IPS DF 4.7 (cell line): Measurements from ENCODE around the gene CPS1.

Experiments
- DNase-seq: peaks from one replicate; pipeline ENCODE4 v3.0.0-alpha.2; 2013; ENCODE audit warnings: low spot score; ENCODE audit errors: extremely low read depth

The CPS1 gene

DNA sequence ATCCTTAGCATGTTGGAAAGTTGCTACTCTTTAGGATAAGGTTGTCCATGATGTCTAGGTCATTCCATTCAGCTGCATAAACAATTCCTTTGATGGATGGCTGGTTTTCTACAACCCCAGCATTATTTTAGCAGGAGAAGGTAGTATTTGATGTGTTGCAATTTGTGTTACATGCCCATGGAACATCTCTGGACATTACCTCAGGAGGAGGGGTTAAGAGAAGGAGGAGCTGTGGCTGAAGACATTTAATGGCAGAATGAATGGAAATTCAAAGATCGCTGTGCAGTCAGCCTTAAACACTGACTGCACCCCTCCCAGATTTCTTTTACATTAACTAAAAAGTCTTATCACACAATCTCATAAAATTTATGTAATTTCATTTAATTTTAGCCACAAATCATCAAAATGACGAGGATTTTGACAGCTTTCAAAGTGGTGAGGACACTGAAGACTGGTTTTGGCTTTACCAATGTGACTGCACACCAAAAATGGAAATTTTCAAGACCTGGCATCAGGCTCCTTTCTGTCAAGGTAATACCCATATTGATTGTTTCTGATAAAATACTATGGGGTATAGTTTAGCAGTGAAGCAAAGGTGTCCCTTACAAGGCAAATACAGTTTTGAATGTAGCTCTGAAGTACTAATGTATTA is at the start of gene CPS1:
Gene CPS1, plus strand, starts transcription at position 271 of the 652 bp plus-strand sequence. Its CDS starts 135 bp downstream, at position 406.
- DNase-seq, result no peak

GRCh38 chr2:210515911-210516310 is 40.5 kb upstream of the CPS1 start:
- DNase-seq, result no peak

DNA sequence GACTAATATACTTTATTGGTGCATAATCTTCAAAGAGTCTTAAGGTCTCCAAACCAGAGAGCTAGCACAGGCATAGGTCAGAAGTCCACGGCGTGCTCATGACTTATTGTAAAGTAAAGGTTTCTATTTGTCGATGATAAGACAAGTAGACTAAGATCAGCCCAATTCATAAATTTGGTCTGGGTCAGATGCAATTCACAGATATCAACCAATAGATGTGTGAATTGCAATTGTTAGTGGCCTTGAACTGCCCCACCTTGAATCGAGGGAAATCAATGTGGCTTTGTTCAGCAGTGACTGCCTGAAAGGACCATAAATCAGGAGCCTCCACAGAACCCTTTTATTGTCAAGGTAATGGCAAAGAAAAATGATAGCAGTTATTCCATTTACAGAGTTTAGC is 39.1 kb upstream of the CPS1 start:
- DNase-seq, result no peak

- no peak for DNase-seq
Observed at GRCh38 chr2:210519594-210519993, 36.8 kb upstream of the CPS1 start.

DNA sequence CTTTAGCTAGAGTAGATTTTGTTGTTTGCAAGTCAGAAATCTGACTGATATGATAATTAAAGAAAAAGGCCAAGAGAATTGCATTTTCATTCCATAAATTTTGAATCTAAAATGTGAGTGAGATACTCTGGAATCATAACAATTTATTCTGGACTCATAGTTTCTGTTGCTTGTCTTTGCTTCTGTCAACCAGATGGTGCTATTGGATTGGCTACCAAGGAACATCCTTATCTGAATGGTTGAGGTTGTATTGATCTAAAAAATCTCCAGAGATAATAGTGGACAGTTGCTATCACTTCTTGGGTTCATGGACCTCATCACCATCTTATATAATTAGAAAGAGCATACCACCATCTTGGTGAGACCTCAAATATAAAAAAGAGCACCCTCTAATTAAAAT is 34.0 kb upstream of the CPS1 start:
- DNase-seq, result no peak

- DNase-seq, result no peak
Observed at GRCh38 chr2:210523650-210524289, 32.6 kb upstream of the CPS1 start.

- DNase-seq, result no peak
Observed at GRCh38 chr2:210524533-210524932, 31.9 kb upstream of the CPS1 start.

GRCh38 chr2:210527286-210527685 is 29.1 kb upstream of the CPS1 start:
- DNase-seq, result no peak

GRCh38 chr2:210528716-210529115 is 27.7 kb upstream of the CPS1 start:
- DNase-seq, result no peak

DNA sequence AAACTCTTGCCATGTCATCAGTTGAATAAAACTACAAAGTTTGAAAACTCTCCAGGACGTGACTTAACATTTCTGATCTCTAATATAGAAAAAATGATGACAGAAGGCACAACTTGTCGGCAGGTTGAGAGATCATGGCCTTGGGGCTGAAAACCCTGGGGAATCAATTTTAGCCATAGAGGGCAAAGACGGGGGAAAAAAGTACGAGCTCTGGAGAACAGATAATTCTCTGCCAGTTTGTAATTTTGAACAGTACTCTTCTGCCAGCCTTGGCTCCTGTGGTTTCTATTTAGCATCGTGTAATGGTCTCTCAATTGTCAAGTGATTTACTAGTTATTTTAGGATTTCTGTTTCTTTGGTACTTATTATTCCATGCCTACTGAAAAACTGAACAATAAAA is 25.3 kb upstream of the CPS1 start:
- no peak for DNase-seq

DNA sequence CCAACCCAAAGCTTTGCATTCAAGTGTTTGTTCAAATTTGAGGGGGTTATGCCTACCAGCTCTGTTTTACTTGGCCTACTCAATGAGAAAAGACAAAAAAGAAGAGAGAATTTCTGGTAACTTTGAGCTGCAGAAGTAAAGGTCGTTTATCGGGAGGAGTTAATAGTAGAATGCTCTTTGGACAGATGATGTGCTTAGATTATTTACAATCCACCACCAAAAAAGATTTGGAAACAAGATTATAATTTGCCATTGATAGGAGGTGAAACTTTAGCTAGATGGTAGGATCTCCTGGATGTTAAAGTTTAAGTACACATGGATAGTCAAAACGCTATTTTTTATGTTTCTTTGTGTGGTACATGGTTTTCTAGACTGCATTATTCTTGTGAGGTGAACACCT is 24.9 kb upstream of the CPS1 start:
- DNase-seq, result no peak

DNA sequence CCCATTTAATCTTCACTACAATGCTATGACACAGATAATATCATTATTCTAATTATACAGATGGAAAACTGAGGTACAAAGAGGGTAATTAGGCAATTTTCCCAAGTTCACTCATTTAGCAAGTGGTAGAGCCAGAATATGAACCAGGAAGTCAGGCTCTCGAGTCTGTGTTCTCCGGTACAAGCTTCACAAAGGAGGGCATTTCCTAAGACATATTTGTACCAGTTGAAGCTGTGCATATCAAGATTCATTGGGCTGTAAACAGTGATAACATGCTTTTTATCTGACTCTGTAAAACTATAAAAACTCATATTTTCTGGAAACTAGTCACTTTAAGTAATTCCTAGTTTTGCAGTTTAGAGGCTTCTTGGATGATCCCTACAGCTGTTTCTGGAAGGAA is 23.0 kb upstream of the CPS1 start:
- DNase-seq, result no peak

- no peak for DNase-seq
Observed at GRCh38 chr2:210534879-210535278, 21.5 kb upstream of the CPS1 start.

- DNase-seq, result no peak
Observed at GRCh38 chr2:210536973-210537650, 19.3 kb upstream of the CPS1 start.

DNA sequence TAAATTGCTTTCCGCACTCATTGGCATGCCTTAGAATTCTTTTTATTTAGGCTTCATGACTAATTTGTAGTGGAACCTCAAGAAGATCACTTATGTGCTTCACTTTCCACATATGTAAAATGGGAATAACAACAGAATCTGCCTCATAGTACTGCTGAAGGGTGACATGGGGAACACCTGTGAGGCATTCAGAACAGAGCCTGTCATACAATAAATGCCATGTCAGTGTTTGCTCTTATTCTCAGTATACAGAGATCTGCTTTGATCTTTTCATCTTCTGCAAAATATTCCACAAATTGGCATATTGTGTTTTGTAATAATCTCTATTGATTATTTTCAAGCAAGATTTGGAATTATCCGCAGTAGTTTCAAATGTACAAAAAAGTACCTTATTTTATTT is 17.4 kb upstream of the CPS1 start:
- no peak for DNase-seq

GRCh38 chr2:210539578-210540416 is 16.6 kb upstream of the CPS1 start:
- no peak for DNase-seq

GRCh38 chr2:210540471-210540870 is 15.9 kb upstream of the CPS1 start:
- DNase-seq, result no peak

DNA sequence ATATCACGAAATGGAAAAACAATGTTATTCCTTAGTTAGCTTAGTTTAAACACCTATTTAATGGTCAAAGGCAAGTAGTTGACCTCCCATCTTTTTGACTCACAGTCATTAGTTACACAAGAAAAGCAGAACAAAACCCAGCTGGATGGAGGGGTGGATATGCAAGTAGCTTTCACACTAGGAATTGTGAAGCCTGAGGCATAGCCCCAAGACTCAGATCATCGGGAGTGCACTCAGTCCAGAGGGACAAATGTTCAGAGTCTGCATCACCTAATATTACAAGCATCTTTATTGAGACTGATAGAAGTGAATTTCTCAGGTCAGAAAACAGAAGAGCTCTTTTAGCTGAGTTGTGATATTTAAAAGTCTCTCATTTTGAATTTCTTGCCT is 15.5 kb upstream of the CPS1 start:
- no peak for DNase-seq

DNA sequence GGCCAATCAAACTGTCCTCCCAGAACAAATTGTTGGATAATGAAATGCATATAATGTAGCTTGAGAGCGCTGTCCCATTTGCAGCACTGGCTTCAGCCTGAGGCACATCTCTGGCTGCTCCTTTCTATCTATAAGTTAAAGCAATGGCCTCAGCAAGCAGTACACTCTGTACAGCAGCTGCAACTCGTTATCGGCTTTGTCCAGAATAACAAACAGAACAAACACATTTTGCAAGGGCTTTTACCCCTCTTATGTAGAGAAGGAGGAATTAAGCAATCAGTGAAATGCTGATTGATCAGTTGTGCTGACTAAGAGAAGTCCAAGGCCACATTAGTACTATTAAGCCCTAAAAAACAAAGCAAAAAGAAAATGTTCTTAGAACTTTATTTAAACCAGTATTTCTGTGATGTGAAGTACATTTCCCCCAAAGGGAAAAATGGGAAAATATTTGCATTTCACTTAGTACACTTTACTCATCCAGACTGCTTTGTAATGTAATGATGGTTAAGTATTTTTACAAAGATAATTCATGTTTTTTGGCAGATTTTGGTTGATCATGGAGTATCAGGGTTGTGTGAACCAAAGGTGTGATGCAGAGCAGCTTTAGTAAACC is 15.0 kb upstream of the CPS1 start:
- no peak for DNase-seq

- no peak for DNase-seq
Observed at GRCh38 chr2:210544007-210544590, 12.3 kb upstream of the CPS1 start.

GRCh38 chr2:210544831-210545230 is 11.6 kb upstream of the CPS1 start:
- no peak for DNase-seq
